PC-3 (cell line): ENCODE data around the gene C1GALT1. TPM values are rescaled to one million over a fixed set of nuclear protein-coding genes. Genes with fewer than 3 reads are reported as not detected.
A peak's percentile ranks its signal among the peaks of the same experiment; 100 is the strongest.

Experiments used
- ATAC-seq: fragments of 200-7000 bp; cut with Tn5 transposase; 2 replicates; pipeline ENCODE4 v1.9.1; 2020; ENCODE audit warnings: mild to moderate bottlenecking, moderate library complexity
- BruUV-seq: library from RNA; stranded (reverse); fragments of 400-500 nt; replicated peaks from 2 replicates; lab custom pipeline; 2021; lab: Mats Ljungman, UMichigan
- CTCF ChIA-PET: fragments of 300-600 bp; sonication (Branson Sonifier 250); formaldehyde crosslinking; loops from one replicate; lab custom pipeline; 2022; ENCODE audit warnings: antibody characterized with exemption; lab: Charles Lee
- POLR2A ChIA-PET: fragments of 300-600 bp; sonication (Branson Sonifier 250); formaldehyde crosslinking; loops from one replicate; lab custom pipeline; 2022; ENCODE audit warnings: antibody characterized with exemption; ENCODE audit not compliant: unreplicated experiment; lab: Charles Lee
- DNase-seq: peaks from one replicate; pipeline ENCODE4 v3.0.0-alpha.2; 2015
- H2AFZ ChIP-seq: fragments of 300-600 bp; sonication (generic); 2 replicates; pipeline ENCODE4 v1.6.0; 2016; ENCODE audit warnings: antibody characterized with exemption, low read length
- H3F3A ChIP-seq: fragments of 300-600 bp; sonication (generic); one replicate; pipeline ENCODE4 v1.6.0; 2017; ENCODE audit warnings: antibody characterized with exemption, low read length, control low read depth, mild to moderate bottlenecking; ENCODE audit not compliant: unreplicated experiment
- H3K27ac ChIP-seq: fragments of 300-600 bp; sonication (generic); 2 replicates; pipeline ENCODE4 v1.5.1; 2016; ENCODE audit warnings: mild to moderate bottlenecking, low read length
- H3K27me3 ChIP-seq: fragments of 300-600 bp; sonication (generic); 2 replicates; pipeline ENCODE4 v1.6.1; 2016; ENCODE audit warnings: low read length, mixed read lengths
- H3K36me3 ChIP-seq: fragments of 300-600 bp; sonication (generic); 2 replicates; pipeline ENCODE4 v1.6.1; 2016; ENCODE audit warnings: low read depth, mixed run types, low read length, mixed read lengths
- H3K4me1 ChIP-seq: fragments of 300-600 bp; sonication (generic); 2 replicates; pipeline ENCODE4 v1.5.1; 2016; ENCODE audit warnings: low read length; ENCODE audit not compliant: insufficient read depth
- H3K4me2 ChIP-seq: fragments of 300-600 bp; sonication (generic); 2 replicates; pipeline ENCODE4 v1.6.0; 2016; ENCODE audit warnings: low read length
- H3K4me3 ChIP-seq: fragments of 300-600 bp; sonication (generic); 2 replicates; pipeline ENCODE4 v1.5.1; 2016; ENCODE audit warnings: mild to moderate bottlenecking, low read length, mixed read lengths
- H3K79me2 ChIP-seq: fragments of 300-600 bp; sonication (generic); 2 replicates; pipeline ENCODE4 v1.6.1; 2017; ENCODE audit warnings: low read length, mixed read lengths
- H3K9ac ChIP-seq: fragments of 300-600 bp; sonication (generic); 2 replicates; pipeline ENCODE4 v1.6.0; 2016; ENCODE audit warnings: mild to moderate bottlenecking, low read length
- H3K9me2 ChIP-seq: fragments of 300-600 bp; sonication (generic); replicated peaks from 2 replicates; pipeline ENCODE4 v1.6.1; 2016; ENCODE audit warnings: mixed run types, low read length, mixed read lengths
- H3K9me3 ChIP-seq: fragments of 300-600 bp; sonication (generic); 2 replicates; pipeline ENCODE4 v1.6.1; 2016; ENCODE audit warnings: low read length, mixed read lengths
- H4K20me1 ChIP-seq: fragments of 300-600 bp; sonication (generic); 2 replicates; pipeline ENCODE4 v1.6.1; 2016; ENCODE audit warnings: low read length, mixed read lengths
- CTCF ChIP-seq: fragments of 300-600 bp; sonication (generic); conservative IDR thresholded peaks from 2 replicates; pipeline ENCODE4 v1.5.1; 2017; ENCODE audit warnings: antibody characterized with exemption, low read depth, mild to moderate bottlenecking, low read length
- EZH2 ChIP-seq: fragments of 300-600 bp; sonication (generic); IDR thresholded peaks from one replicate; pipeline ENCODE4 v1.6.1; 2017; ENCODE audit warnings: antibody characterized with exemption, mild to moderate bottlenecking, low read length; ENCODE audit not compliant: unreplicated experiment
- EZH2phosphoT487 ChIP-seq: fragments of 300-600 bp; sonication (generic); IDR thresholded peaks from 2 replicates; pipeline ENCODE4 v1.6.1; 2018; ENCODE audit warnings: mild to moderate bottlenecking, antibody characterized with exemption, low read length, borderline replicate concordance
- intact Hi-C: fragments of 100-400 bp; cut with micrococcal nuclease; formaldehyde crosslinking; loops from 2 replicates; pipeline ENCODE4 v1.9.0; 2023
- total RNA-seq: library from RNA; depleted of rRNA; stranded (reverse); fragments of >200 nt; gene quantifications from 2 replicates; pipeline ENCODE4 v1.2.3, GENCODE V29; 2014

Gene C1GALT1
- total RNA-seq, 1 experiment from 2014 or later: 32.3 TPM

- CTCF ChIA-PET: no interaction called here
- H3K4me3 ChIP-seq: no peak overlapping the region
- H3K9me2 ChIP-seq: no peaks in the 10 kb centered on the region
- no peak overlapping the region for H3K4me2 ChIP-seq
- DNase-seq (peak; percentile 73), ATAC-seq (no peak)
- H3K9me3 ChIP-seq: peaks cover 8% of the 10 kb centered on the region
- peaks cover 9% of the 10 kb centered on the region for H3F3A ChIP-seq
- H3K9ac ChIP-seq: no peak overlapping the region
- H3K27me3 ChIP-seq: no peaks in the 10 kb centered on the region
- POLR2A ChIA-PET: interaction anchor here (0.6 kb wide), 1 partner anchor 161 kb away, joined by 12 read pairs; no protein-coding TSS in a partner anchor
- H4K20me1 ChIP-seq: no peaks in the 10 kb centered on the region
- no TSS peak for BruUV-seq
- peak overlapping the region; percentile 50 for H3K27ac ChIP-seq
- peaks cover 42% of the 10 kb centered on the region for H3K4me1 ChIP-seq
- peaks cover 13% of the 10 kb centered on the region for H3K79me2 ChIP-seq
- H2AFZ ChIP-seq: no peak overlapping the region
- intact Hi-C loops: no loop called here
- no peaks in the 10 kb centered on the region for H3K36me3 ChIP-seq
- TF ChIP-seq CTCF (no peak), EZH2phosphoT487 (no peak)
These were observed 3.4 kb upstream of the C1GALT1 start for GRCh38 chr7:7178906-7179305.

GRCh38 chr7:7180725-7181449 lies 1.5 kb upstream of the C1GALT1 start:
- no peaks in the 10 kb centered on the region for H3K27me3 ChIP-seq
- no peak for TF ChIP-seq EZH2
- no peak for TF ChIP-seq EZH2phosphoT487
- TF ChIP-seq CTCF: no peak
- H3K9me3 ChIP-seq: no peaks in the 10 kb centered on the region
- intact Hi-C loops: loop anchor here (5.0 kb wide), 3 partner anchors 66 to 226 kb away; no protein-coding TSS in a partner anchor
- no peak overlapping the region for H3K27ac ChIP-seq
- ATAC-seq: no peak
- H3K4me3 ChIP-seq: peak overlapping the region; percentile 87
- DNase-seq: no peak
- peaks cover 33% of the 10 kb centered on the region for H3K79me2 ChIP-seq
- ChIA-PET POLR2A (interaction anchor here (0.6 to 1.0 kb wide), 2 partner anchors 66 to 140 kb away, joined by 4 to 10 read pairs; no protein-coding TSS in a partner anchor), CTCF (interaction anchor here (1.1 to 1.6 kb wide), 3 partner anchors 78 to 243 kb away, joined by 3 to 23 read pairs (median 4); no protein-coding TSS in a partner anchor)
- H3K36me3 ChIP-seq: no peaks in the 10 kb centered on the region
- no peaks in the 10 kb centered on the region for H3K9me2 ChIP-seq
- H2AFZ ChIP-seq: peak overlapping the region; percentile 88
- H3K4me1 ChIP-seq: peaks cover 51% of the 10 kb centered on the region
- H3F3A ChIP-seq: peaks cover 9% of the 10 kb centered on the region
- H3K9ac ChIP-seq: no peak overlapping the region
- H4K20me1 ChIP-seq: peaks cover 3% of the 10 kb centered on the region; the same call in 1 of the 2 replicates
- no TSS peak for BruUV-seq
- H3K4me2 ChIP-seq: peak overlapping the region; percentile 93
